Measurements from ENCODE around the gene ZNF768. TPM values are rescaled to one million over a fixed set of nuclear protein-coding genes. Genes with fewer than 3 reads are reported as not detected.

The ZNF768 gene
- total RNA-seq, 1 experiment from 2014 or later: 59.7 TPM

DNA sequence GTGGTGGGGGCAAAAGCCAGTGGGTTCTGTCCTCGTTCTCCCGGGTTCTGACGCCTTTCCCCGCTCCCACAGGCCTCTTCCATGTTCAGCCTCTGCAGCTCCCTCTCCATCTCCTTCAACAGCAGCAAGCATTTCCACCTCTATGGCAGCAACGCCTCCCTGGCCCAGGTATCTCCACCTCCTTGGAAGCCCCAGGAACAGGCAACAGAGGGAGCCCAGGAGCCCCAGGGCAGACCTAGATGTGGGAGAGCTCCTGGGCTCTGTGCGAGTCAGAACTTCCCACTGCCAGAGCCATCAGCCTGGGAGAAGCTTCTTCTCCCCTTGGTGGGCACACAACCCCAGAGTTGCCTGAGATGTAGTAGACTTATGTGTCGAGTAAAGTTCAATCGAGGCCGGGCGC is 7.8 kb downstream of the ZNF768 start:
- DNase-seq: no peak
- Histone ChIP-seq H3K27ac (no peak overlapping the region), H3K9me3 (replicated peaks) (no peaks in the 10 kb centered on the region), H3K4me3 (no peak overlapping the region), H3K4me1 (no peaks in the 10 kb centered on the region), H3K27me3 (no peaks in the 10 kb centered on the region; the same call in 1 of the 2 replicates), H3K36me3 (no peaks in the 10 kb centered on the region)

DNA sequence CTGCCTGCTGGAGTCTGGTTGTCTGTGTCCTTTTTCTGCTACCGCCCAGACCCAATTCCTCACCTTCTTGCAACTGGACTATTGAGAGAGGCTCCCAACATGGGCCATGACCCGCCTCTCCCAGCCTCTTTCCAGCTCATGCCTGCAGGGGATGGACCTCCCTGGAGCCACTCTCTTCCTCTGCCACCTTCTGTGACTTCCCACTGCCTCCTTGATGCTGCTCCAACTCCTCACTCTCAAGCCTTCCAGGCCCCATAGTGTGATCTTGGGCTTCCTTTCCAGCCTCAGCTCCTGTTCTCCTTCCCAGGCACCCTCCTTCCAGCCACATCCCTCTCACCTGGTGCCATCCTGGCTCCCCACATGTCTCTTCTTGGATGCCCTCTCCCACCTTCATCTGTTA is 11.1 kb downstream of the ZNF768 start:
- no peak overlapping the region for H3K27ac ChIP-seq
- no peaks in the 10 kb centered on the region for H3K36me3 ChIP-seq
- DNase-seq: no peak
- no peaks in the 10 kb centered on the region for H3K9me3 ChIP-seq (replicated peaks)
- H3K27me3 ChIP-seq: peaks cover 3% of the 10 kb centered on the region; the same call in 1 of the 2 replicates
- no peak overlapping the region for H3K4me3 ChIP-seq
- no peaks in the 10 kb centered on the region for H3K4me1 ChIP-seq

DNA sequence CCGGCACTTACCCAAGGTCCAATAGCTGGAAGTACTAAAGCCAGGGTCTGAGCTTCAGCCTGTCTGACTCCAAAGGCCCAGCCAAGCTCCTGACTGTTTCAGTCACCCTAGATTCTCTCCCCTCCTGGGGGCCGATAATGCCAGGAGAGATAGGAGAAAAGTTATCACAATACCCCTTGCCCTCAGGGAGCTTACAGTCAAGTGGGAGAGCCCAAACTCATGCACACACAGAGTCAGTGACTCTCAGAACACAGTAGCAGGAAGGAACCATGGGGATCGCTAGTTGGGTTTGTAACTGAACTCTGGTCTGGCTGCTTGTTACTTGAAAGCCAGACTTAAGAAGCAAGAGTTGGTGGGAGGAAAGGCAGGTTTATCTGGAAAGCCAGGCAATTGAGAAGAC is 14.9 kb downstream of the ZNF768 start:
- Histone ChIP-seq H3K27ac (no peak overlapping the region), H3K4me1 (no peaks in the 10 kb centered on the region), H3K27me3 (peaks cover 3% of the 10 kb centered on the region; the same call in 1 of the 2 replicates), H3K4me3 (no peak overlapping the region), H3K36me3 (no peaks in the 10 kb centered on the region), H3K9me3 (replicated peaks) (no peaks in the 10 kb centered on the region)
- no peak for DNase-seq

DNA sequence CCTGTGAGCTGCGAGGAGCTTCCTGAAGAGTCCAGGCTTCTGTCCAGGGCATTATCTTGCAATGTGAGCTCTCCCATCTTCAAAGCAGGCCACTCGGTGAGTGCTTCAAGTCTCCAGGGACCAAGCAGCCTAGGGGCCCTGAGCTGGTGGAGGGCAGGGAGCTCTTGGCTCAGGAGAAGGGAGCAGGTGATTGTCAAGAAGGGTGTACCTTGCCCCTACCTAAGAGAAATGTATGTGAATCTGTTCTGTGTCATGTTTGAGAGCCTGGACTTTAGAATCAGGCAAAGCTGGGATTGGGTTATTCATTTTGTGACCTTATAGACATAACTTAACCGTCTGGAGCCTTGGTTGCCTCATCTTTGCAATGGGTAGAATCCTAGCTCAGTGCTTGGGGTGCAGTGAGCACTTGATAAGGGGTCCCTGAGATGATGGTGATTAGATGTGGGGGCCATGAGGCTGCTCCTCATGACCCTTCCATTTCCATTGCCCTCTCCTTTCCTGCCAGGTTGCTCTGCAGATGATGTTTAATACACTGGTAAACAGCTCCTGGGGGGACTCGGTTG is 15.9 kb downstream of the ZNF768 start:
- H3K27me3 ChIP-seq: peaks cover 3% of the 10 kb centered on the region; the same call in 1 of the 2 replicates
- H3K4me1 ChIP-seq: no peaks in the 10 kb centered on the region

DNA sequence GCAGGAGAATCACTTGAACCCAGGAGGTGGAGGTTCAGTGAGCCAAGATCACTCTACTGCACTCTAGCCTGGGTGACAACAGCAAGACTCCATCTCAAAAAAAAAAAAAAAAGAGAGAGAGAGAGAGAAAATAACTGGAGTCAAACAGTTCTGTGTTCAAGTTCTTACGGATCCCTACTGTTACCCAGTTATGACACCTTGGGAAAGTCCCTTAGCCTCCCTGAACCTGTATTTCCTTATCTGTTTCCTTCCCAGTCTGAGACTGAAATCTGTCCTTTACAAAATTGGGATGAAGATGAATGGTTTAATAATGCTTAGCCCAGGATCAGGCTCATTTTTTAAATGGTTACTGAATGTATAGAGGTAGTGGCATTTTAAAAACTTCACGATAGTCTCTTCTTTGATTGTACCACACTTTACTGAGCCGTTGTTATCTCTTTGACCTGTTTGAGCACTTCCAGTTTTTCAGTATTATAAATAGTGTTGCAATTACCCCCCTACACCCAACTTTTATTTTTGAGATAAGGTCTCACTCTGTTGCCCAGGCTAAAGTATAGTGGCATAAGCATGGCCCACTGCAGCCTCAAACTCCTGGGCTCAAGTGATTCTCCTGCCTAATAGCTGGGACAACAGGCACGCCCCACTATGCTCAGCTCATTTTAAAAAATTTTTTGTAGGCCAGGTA is 17.1 kb downstream of the ZNF768 start:
- H3K4me3 ChIP-seq: no peak overlapping the region
- H3K36me3 ChIP-seq: no peaks in the 10 kb centered on the region
- no peaks in the 10 kb centered on the region for H3K9me3 ChIP-seq (replicated peaks)
- H3K27ac ChIP-seq: no peak overlapping the region
- DNase-seq: no peak
- no peaks in the 10 kb centered on the region for H3K4me1 ChIP-seq
- H3K27me3 ChIP-seq: peaks cover 3% of the 10 kb centered on the region; the same call in 1 of the 2 replicates

More for the DNA sequence above, 15.9 kb downstream of the ZNF768 start:
- Histone ChIP-seq H3K9me3 (replicated peaks) (no peaks in the 10 kb centered on the region), H3K27ac (no peak overlapping the region), H3K4me3 (no peak overlapping the region), H3K36me3 (no peaks in the 10 kb centered on the region)
- DNase-seq: no peak

DNA sequence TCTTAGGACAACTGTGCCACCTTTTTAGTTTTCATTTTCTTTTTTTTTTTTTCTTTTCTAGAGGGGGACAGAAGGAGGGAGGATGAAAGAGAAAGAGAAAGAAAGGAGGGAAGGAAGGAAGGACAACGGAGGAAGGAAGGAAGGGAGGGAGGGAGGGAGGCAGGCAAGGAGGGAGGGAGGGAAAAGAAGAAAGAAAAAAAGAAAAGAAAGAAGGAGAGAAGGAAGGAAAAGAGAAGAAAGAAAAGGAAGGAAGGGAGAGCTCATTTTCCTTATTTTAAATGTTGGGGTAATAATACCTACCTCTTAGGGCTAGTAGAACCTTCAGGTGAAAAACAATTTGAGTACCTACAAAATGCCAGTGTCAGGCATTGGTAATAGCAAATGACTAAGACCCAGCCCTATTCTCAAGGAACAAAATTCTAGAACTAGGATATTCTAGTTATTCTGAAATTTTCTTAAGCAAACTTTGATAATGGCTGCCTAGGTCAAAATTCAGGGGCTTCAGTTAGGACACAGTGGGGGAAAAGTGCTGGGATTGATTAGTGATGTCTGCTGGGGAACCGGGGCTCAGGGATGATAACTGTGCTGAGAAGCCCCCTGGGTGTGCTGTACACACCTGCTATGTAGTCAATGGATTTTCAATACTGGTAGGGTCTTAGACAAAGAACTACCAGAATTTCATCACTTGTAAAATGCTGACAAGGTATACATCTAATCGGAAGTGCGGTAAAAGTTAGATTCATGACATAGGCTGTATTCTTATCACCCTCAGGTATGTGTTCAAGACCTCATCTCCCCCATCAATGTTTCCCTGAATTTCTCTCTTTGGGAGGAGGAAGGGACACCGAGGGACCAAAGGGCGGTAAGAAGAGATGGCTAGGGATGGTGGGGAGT is 22.7 kb downstream of the ZNF768 start:
- H3K27me3 ChIP-seq: no peaks in the 10 kb centered on the region
- no peak for DNase-seq
- H3K9me3 ChIP-seq (replicated peaks): no peaks in the 10 kb centered on the region

DNA sequence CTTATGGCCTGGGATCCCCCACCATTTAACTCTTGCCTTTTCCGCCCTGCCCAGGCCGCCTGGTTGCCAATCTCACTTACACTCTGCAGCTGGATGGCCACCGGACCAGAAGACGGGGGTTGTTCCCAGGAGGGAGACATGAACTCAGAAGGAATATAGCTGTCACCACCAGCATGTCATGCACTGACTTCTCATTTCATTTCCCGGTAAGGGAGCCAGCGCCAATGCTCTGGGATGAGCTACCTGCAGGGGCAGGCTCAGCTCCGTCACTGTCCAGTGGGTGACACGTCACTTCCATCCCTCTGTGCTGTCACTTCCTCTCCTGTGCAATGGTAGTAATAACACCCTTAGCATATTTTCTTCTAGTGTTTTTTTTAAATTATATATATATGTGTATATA is 27.1 kb downstream of the ZNF768 start:
- Histone ChIP-seq H3K27ac (no peak overlapping the region), H3K27me3 (no peaks in the 10 kb centered on the region), H3K36me3 (no peaks in the 10 kb centered on the region), H3K9me3 (replicated peaks) (no peaks in the 10 kb centered on the region), H3K4me3 (no peak overlapping the region), H3K4me1 (no peaks in the 10 kb centered on the region)
- DNase-seq: no peak

More for the DNA sequence above, 22.7 kb downstream of the ZNF768 start:
- Histone ChIP-seq H3K27ac (no peak overlapping the region), H3K4me3 (no peak overlapping the region), H3K4me1 (no peaks in the 10 kb centered on the region), H3K36me3 (no peaks in the 10 kb centered on the region)

DNA sequence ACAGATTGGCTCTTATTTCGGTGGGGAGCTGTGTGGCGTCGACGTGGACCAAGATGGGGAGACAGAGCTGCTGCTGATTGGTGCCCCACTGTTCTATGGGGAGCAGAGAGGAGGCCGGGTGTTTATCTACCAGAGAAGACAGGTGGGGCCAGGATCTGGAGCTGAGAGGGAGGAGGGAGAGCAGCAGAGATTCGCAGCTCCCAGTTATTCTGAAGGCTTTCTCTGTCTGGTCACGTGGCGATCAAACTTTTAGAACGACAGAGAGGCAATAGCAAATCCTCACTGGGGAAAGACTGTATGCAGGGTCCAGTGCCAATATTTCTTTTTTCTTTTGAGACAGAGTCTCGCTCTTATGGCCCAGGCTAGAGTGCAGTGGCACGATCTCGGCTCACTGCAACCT is 31.7 kb downstream of the ZNF768 start:
- H3K4me3 ChIP-seq: no peak overlapping the region
- H3K4me1 ChIP-seq: peaks cover 2% of the 10 kb centered on the region; the same call in 1 of the 2 replicates
- no peaks in the 10 kb centered on the region for H3K9me3 ChIP-seq (replicated peaks)
- H3K27ac ChIP-seq: no peak overlapping the region
- peak in 1 of 2 experiments; percentile 28 for DNase-seq
- H3K36me3 ChIP-seq: no peaks in the 10 kb centered on the region
- H3K27me3 ChIP-seq: no peaks in the 10 kb centered on the region

DNA sequence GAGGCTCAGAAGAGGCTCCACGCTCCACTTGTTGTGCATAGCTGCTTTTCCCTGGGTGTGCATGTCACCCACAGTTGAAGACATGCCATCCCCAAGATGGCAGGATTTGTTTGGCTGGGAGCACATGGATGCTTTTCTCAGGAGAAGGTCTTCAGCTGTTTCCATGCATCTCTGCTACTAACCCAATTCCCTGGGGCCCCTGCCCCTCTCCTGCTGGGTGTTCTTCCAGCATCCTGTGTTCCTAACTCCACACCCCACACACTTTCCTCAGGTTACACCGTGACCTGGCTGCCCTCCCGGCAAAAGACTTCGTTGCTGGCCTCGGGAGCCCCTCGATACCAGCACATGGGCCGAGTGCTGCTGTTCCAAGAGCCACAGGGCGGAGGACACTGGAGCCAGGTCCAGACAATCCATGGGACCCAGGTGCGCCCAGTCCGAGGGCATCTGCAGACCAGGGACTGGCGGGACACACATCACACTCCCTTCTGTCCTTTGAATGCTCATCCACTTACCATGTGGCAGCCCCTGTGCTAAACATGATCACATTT is 32.4 kb downstream of the ZNF768 start:
- Histone ChIP-seq H3K4me1 (peaks cover 2% of the 10 kb centered on the region; the same call in 1 of the 2 replicates), H3K27me3 (no peaks in the 10 kb centered on the region), H3K27ac (no peak overlapping the region), H3K4me3 (no peak overlapping the region), H3K9me3 (replicated peaks) (no peaks in the 10 kb centered on the region), H3K36me3 (no peaks in the 10 kb centered on the region)
- peak; percentile 37 to 64 for DNase-seq

DNA sequence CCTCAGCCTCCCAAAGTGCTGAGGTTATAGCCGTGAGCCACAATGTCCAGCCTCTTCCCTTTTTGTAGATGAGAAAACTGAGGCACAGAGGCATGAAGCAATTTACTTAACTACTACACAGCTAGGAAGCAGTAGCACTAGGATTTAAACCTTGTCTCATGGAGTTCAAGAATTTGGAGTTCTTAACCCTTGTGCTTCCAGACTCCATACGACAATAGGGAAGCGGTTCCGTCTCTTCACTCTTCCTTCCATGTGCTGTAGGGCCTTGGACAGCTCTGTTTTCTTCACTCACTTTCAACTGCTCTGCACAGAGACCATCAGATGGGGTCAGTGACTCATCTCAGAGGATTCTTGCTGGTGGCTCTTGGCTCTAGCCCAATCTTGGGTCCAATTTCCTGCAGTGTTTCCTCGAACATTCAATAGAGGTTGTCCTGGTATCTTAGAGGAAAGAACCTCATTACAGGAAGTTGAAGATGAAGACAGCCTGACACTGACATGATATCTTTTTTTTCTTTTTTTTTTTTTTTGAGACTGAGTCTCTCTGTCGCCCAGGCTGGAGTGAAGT is 34.5 kb downstream of the ZNF768 start:
- DNase-seq: peak; percentile 34 to 43
- Histone ChIP-seq H3K27me3 (no peaks in the 10 kb centered on the region), H3K4me1 (peaks cover 2% of the 10 kb centered on the region; the same call in 1 of the 2 replicates), H3K4me3 (no peak overlapping the region), H3K27ac (no peak overlapping the region), H3K36me3 (no peaks in the 10 kb centered on the region), H3K9me3 (replicated peaks) (no peaks in the 10 kb centered on the region)

DNA sequence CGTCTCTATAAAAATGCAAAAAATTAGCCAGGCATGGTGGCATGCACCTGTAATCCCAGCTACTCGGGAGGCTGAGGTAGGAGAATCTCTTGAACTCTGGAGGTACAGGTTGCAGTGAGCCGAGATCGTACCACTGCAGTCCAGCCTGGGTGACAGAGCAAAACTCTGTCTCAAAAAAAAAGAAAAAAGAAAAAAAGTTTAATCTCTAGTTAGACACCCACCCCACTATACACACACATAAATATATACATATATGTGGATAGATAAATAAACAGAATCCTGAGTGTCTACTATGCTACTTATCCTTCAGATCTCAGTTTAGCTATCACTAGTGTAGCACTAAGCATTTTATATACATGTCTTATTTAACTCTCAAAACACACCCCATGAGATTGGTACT is 35.1 kb downstream of the ZNF768 start:
- no peak for DNase-seq
- no peak overlapping the region for H3K4me3 ChIP-seq
- no peaks in the 10 kb centered on the region for H3K36me3 ChIP-seq
- H3K9me3 ChIP-seq (replicated peaks): no peaks in the 10 kb centered on the region
- no peaks in the 10 kb centered on the region for H3K27me3 ChIP-seq
- H3K4me1 ChIP-seq: peaks cover 2% of the 10 kb centered on the region; the same call in 1 of the 2 replicates
- H3K27ac ChIP-seq: no peak overlapping the region

DNA sequence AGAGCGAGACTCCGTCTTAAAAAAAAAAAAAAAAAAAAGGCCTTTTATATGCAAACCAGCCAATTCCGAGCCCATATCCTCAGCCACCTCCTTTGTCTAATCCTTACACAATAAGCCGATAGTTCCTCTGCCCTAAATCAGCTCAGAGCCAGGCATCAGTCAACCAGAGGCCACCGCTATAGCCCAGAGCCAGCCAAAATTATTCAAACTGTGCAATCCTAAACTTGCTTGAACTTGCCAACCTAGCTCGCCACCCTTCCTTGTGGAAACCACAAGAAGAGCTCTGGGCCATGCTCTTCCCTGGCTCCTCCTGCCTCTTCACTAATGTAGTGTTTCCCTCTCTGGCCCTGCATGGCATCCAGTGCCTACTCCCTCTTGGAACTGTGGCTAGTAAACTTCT is 36.2 kb downstream of the ZNF768 start:
- H3K4me3 ChIP-seq: no peak overlapping the region
- H3K36me3 ChIP-seq: no peaks in the 10 kb centered on the region
- H3K27me3 ChIP-seq: no peaks in the 10 kb centered on the region
- no peaks in the 10 kb centered on the region for H3K9me3 ChIP-seq (replicated peaks)
- H3K27ac ChIP-seq: no peak overlapping the region
- H3K4me1 ChIP-seq: peaks cover 2% of the 10 kb centered on the region; the same call in 1 of the 2 replicates
- DNase-seq: no peak

DNA sequence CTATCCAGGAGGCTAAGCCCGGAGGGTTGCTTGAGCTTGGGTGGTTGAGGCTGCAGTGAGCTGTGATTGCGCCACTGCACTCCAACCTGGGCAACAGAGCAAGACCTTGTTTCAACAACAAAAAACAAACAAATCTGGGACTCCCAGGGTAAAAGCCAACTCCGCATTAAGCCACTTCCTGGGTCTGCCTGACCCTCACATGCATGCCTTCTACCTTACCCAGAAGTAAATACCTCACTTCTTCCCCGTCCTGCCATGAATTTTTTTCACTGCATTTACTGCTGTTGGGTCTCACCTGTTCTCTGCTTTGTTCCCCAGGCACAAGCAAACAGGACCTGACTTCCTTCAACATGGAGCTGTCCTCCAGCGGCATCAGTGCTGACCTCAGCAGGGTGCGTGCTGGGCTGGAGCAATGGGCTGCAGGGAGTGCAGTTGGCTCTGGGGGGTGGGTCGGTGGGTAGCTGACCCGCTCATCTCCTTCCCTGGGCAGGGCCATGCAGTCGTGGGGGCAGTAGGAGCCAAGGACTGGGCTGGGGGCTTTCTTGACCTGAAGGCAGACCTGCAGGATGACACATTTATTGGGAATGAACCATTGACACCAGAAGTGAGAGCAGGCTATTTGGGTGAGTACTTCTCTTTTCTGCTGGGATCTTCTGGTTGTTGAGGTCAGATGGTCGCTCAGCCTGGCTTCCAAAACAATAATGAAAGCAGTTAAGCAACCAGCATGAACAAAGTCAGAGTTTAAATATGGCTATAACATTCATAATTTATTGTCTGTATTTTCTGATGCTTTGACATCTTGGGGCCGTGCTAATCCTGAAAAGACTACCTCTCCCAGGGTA is 37.4 kb downstream of the ZNF768 start:
- Histone ChIP-seq H3K27me3 (no peaks in the 10 kb centered on the region), H3K27ac (no peak overlapping the region), H3K36me3 (no peaks in the 10 kb centered on the region), H3K4me3 (no peak overlapping the region), H3K9me3 (replicated peaks) (no peaks in the 10 kb centered on the region), H3K4me1 (peaks cover 2% of the 10 kb centered on the region; the same call in 1 of the 2 replicates)
- no peak for DNase-seq

All from SJCRH30 (cell line).